ENCODE measurements around the gene LTA4H.

The LTA4H gene

DNA sequence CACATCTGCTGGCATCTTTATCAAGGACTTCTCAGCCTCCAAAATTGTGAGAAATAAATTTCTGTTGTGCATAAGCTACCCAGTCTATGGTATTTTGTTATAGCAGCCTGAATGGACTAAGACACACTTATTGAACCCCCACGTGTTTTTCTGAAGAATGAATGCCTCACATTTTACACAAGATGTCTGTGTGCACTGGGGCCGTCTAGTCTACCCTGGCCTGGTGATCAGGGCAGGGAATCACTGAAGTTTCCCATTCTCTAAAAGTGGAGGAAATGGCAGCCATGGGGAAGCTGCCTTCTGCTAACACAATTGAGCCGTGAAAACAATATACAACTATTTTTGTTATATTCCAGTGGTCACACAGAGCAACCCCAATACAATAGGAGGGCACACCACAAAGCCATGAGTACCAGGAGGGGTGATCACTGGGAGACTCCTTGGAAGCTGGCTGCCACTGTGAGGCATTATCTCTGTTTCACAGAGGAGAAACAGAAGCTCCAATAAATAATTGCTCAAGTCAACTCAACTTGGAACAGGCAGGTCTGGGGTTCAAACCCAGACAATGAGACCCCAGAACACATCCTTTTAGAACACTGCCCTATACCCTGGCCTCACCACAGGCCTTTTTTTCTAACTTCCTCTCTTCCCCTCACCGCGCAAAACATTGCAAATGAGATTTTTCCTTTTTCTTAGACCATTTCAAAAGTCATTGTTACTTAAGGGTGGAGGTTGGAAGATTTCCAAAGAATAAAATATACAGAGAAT lies 18.3 kb upstream of the LTA4H start:
- Histone ChIP-seq H3K9me3 (ENCODE audit: insufficient read depth, low read depth, low read length) (no peaks in the 10 kb centered on the region), H3K79me2 (ENCODE audit: insufficient read depth, low read length) (no peaks in the 10 kb centered on the region), H2AFZ (ENCODE audit: low read length) (no peak overlapping the region), H3K4me2 (ENCODE audit: low read depth, low read length, poor library complexity, severe bottlenecking) (no peak overlapping the region), H3F3A (ENCODE audit: low read depth) (no peaks in the 10 kb centered on the region), H3K9ac (ENCODE audit: low read depth, low read length, poor library complexity, severe bottlenecking) (no peak overlapping the region), H4K20me1 (ENCODE audit: insufficient read depth, low read length, poor library complexity, severe bottlenecking) (no peaks in the 10 kb centered on the region), H3K9me2 (replicated peaks; ENCODE audit: low read depth, low read length) (no peaks in the 10 kb centered on the region), H3K27me3 (ENCODE audit: insufficient read depth, low read length, poor library complexity, severe bottlenecking) (no peaks in the 10 kb centered on the region), H3K36me3 (ENCODE audit: insufficient read depth, low read length) (no peaks in the 10 kb centered on the region), H3K4me1 (ENCODE audit: insufficient read depth, low read length, poor library complexity, severe bottlenecking) (no peaks in the 10 kb centered on the region), H3K4me3 (ENCODE audit: low read length, poor library complexity, severe bottlenecking) (no peak overlapping the region)
- no peak for TF ChIP-seq EZH2phosphoT487 (IDR thresholded peaks at IDR 0.05; ENCODE audit: borderline replicate concordance)
- TF ChIP-seq, protein P1, sequence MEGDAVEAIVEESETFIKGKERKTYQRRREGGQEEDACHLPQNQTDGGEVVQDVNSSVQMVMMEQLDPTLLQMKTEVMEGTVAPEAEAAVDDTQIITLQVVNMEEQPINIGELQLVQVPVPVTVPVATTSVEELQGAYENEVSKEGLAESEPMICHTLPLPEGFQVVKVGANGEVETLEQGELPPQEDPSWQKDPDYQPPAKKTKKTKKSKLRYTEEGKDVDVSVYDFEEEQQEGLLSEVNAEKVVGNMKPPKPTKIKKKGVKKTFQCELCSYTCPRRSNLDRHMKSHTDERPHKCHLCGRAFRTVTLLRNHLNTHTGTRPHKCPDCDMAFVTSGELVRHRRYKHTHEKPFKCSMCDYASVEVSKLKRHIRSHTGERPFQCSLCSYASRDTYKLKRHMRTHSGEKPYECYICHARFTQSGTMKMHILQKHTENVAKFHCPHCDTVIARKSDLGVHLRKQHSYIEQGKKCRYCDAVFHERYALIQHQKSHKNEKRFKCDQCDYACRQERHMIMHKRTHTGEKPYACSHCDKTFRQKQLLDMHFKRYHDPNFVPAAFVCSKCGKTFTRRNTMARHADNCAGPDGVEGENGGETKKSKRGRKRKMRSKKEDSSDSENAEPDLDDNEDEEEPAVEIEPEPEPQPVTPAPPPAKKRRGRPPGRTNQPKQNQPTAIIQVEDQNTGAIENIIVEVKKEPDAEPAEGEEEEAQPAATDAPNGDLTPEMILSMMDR (conservative IDR thresholded peaks at IDR 0.05; ENCODE audit: low read length): no peak

DNA sequence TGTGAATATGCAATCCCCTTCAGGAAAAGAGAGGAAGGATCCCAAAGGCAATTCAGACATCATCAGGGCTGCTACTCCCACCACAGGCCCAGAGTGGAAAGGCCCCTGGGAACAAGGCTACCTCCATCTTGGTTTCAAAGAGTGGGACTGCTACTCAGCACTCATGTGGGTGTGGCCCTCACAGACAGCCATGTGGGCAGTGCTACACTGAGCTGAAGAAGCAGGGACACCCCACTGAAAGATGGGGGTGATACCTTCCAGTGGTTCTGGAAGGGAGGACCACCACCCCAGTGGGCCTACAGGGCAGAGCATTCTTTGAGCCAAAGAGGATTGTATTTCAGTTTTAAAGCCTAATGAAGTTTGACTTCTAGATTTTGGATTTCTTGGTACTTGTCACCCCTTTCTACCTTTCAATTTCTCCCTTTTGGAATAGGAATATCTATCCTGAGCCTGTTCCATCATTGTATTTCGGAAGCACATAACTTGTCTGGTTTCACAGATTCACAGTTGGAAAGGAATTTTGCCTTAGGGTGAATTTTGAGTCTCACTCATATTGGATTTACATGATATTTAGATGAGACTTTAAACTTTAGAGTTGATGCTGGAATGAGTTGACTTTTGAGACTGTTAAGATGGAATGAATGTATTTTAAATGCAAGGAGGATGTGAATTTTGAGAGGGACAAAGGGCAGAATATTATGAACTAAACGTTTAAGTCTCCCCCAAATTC lies 16.5 kb upstream of the LTA4H start:
- Histone ChIP-seq H3K4me2 (ENCODE audit: low read depth, low read length, poor library complexity, severe bottlenecking) (no peak overlapping the region), H3F3A (ENCODE audit: low read depth) (no peaks in the 10 kb centered on the region), H3K9ac (ENCODE audit: low read depth, low read length, poor library complexity, severe bottlenecking) (no peak overlapping the region), H3K4me3 (ENCODE audit: low read length, poor library complexity, severe bottlenecking) (no peak overlapping the region), H3K9me3 (ENCODE audit: insufficient read depth, low read depth, low read length) (no peaks in the 10 kb centered on the region), H3K9me2 (replicated peaks; ENCODE audit: low read depth, low read length) (no peaks in the 10 kb centered on the region), H3K79me2 (ENCODE audit: insufficient read depth, low read length) (no peaks in the 10 kb centered on the region), H3K27me3 (ENCODE audit: insufficient read depth, low read length, poor library complexity, severe bottlenecking) (no peaks in the 10 kb centered on the region), H3K4me1 (ENCODE audit: insufficient read depth, low read length, poor library complexity, severe bottlenecking) (peaks cover 5% of the 10 kb centered on the region), H3K36me3 (ENCODE audit: insufficient read depth, low read length) (no peaks in the 10 kb centered on the region), H4K20me1 (ENCODE audit: insufficient read depth, low read length, poor library complexity, severe bottlenecking) (no peaks in the 10 kb centered on the region), H2AFZ (ENCODE audit: low read length) (no peak overlapping the region)
- no peak for TF ChIP-seq EZH2phosphoT487 (IDR thresholded peaks at IDR 0.05; ENCODE audit: borderline replicate concordance)
- TF ChIP-seq, protein P1 (conservative IDR thresholded peaks at IDR 0.05; ENCODE audit: low read length): no peak

DNA sequence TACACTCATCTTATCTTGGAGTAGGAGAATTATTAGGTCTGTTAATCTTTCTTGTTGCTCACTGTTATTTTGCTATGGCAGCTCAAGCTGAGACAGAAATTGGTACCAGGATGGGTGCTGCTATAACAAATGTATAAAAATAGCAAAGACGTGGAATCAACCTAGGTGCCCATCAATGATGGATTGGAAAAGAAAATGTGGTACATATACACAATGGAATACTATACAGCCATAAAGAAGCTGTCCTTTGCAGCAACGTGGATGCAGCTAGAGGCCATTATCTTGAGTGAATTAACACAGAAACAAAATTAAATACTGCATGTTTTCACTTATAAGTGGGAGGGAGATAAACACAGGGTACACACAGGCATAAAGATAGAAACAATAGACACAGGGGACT lies 14.8 kb upstream of the LTA4H start:
- Histone ChIP-seq H3F3A (ENCODE audit: low read depth) (no peaks in the 10 kb centered on the region), H3K79me2 (ENCODE audit: insufficient read depth, low read length) (no peaks in the 10 kb centered on the region), H3K4me2 (ENCODE audit: low read depth, low read length, poor library complexity, severe bottlenecking) (no peak overlapping the region), H3K9me3 (ENCODE audit: insufficient read depth, low read depth, low read length) (no peaks in the 10 kb centered on the region), H3K9ac (ENCODE audit: low read depth, low read length, poor library complexity, severe bottlenecking) (no peak overlapping the region), H3K4me3 (ENCODE audit: low read length, poor library complexity, severe bottlenecking) (no peak overlapping the region), H3K9me2 (replicated peaks; ENCODE audit: low read depth, low read length) (no peaks in the 10 kb centered on the region), H2AFZ (ENCODE audit: low read length) (no peak overlapping the region), H3K27me3 (ENCODE audit: insufficient read depth, low read length, poor library complexity, severe bottlenecking) (no peaks in the 10 kb centered on the region), H4K20me1 (ENCODE audit: insufficient read depth, low read length, poor library complexity, severe bottlenecking) (no peaks in the 10 kb centered on the region), H3K36me3 (ENCODE audit: insufficient read depth, low read length) (no peaks in the 10 kb centered on the region), H3K4me1 (ENCODE audit: insufficient read depth, low read length, poor library complexity, severe bottlenecking) (peaks cover 5% of the 10 kb centered on the region)
- TF ChIP-seq, protein P1 (conservative IDR thresholded peaks at IDR 0.05; ENCODE audit: low read length): no peak
- no peak for TF ChIP-seq EZH2phosphoT487 (IDR thresholded peaks at IDR 0.05; ENCODE audit: borderline replicate concordance)

Measured in Loucy (cell line).